Measurements from ENCODE around the gene DDI2.

DDI2 gene

GRCh38 chr1:15700508-15700907 is 83.2 kb downstream of the DDI2 start:
- no peak for DNase-seq

GRCh38 chr1:15701784-15702183 is 84.5 kb downstream of the DDI2 start:
- no peak for DNase-seq

GRCh38 chr1:15702722-15703550 is 85.7 kb downstream of the DDI2 start:
- DNase-seq = peak in 6 of 56 donors; percentile 9 to 44 (median 26)

GRCh38 chr1:15703562-15703961 is 86.3 kb downstream of the DDI2 start:
- peak in 52 of 56 donors; percentile 23 to 85 (median 58) for DNase-seq

- no peak for DNase-seq
Measured at GRCh38 chr1:15704526-15705183, 87.4 kb downstream of the DDI2 start.

- no peak for DNase-seq
Measured at GRCh38 chr1:15705184-15705566, 87.9 kb downstream of the DDI2 start.

GRCh38 chr1:15706751-15707150 is 89.5 kb downstream of the DDI2 start:
- no peak for DNase-seq

GRCh38 chr1:15707239-15707925 is 90.1 kb downstream of the DDI2 start:
- no peak for DNase-seq

GRCh38 chr1:15708486-15709137 is 91.4 kb downstream of the DDI2 start:
- no peak for DNase-seq

GRCh38 chr1:15709226-15709625 is 92.0 kb downstream of the DDI2 start:
- DNase-seq = no peak

- DNase-seq = no peak
Measured at GRCh38 chr1:15712168-15712567, 94.9 kb downstream of the DDI2 start.

- peak in 29 of 56 donors; percentile 7 to 67 (median 26) for DNase-seq
Measured at GRCh38 chr1:15714406-15715136, 97.3 kb downstream of the DDI2 start.

- no peak for DNase-seq
Measured at GRCh38 chr1:15717418-15718125, 100.3 kb downstream of the DDI2 start.

- DNase-seq = no peak
Measured at GRCh38 chr1:15718199-15718601, 100.9 kb downstream of the DDI2 start.
